Muscle of back (tissue), 11 donors: ENCODE measurements around the gene COL6A5. TPM values are rescaled to one million over a fixed set of nuclear protein-coding genes. Genes with fewer than 3 reads are reported as not detected.
"Not testable (repeated sequence)": the region's sequence is repeated elsewhere in the genome, so short reads cannot be mapped to it uniquely, and the experiment has no call there.

Experiments
- DNase-seq, 3 donors: peaks; one replicate each; pipeline versions ENCODE4 v3.0.0 to v3.0.0-alpha.2; 2013
- polyA plus RNA-seq, 10 donors: library from polyadenylated mRNA; unstranded; fragments of 120-200 nt; gene quantifications; one replicate each; pipeline ENCODE4 v1.2.1, GENCODE V29; 2013; ENCODE audit not compliant: insufficient read length in 10 of 10

COL6A5 gene
- polyA plus RNA-seq, 10 donors = 0.01 to 0.13 (median 0.05) TPM; not detected in 2

DNA sequence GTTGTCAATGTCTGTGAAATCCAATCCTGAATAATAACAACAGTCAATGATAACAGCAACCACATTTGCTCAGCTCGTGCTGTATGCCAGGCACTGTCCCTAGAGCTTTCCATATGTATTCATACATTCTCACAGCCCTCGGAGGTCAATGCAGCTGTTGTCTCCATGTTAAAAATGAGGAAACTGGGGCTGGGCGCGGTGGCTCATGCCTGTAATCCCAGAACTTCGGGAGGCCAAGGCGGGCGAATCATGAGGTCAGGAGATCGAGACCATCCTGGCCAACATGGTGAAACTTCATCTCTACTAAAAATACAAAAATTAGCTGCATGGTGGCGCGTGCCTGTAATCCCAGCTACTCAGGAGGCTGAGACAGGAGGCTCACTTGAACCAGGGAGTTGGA is 86.6 kb downstream of the COL6A5 start:
- DNase-seq = not testable (repeated sequence)

DNA sequence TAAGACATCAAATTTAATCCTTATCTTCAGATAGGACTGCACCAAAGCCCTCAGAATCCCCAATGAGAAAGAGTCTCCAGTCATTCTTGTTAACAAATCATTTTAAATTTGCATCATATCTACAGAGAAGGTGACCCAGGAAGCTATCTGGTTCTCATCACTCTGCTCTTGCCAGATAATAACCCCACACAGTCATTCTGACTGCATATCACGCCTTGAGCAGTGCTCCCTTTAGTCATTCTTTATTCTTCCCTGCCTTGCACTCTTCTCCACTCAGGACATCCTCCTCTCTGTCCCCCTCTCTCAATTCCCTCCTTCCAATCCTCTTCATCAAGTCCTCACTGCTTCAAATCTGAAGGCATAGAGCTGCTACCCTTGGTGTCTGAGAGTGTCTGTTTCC is 87.8 kb downstream of the COL6A5 start:
- no peak for DNase-seq

DNA sequence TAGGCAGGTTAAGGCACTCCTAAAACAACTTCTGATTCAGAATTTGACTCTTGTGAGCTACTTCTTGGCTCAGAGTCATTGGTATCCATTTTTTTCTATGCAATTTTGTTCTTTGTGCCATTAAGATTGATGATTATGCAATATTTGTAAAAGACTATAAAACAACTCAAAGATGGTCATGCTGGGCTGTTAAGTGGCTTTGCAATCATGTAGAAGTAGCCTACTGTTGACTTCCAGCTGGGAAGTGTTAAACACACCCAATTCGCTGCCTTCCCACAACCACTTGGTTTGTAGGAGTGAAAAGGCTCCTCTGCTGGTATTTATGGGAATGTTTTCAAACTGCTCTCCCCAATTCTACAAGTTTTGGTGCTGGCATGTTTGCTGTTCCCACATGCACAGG is 96.8 kb downstream of the COL6A5 start:
- DNase-seq = no peak

DNA sequence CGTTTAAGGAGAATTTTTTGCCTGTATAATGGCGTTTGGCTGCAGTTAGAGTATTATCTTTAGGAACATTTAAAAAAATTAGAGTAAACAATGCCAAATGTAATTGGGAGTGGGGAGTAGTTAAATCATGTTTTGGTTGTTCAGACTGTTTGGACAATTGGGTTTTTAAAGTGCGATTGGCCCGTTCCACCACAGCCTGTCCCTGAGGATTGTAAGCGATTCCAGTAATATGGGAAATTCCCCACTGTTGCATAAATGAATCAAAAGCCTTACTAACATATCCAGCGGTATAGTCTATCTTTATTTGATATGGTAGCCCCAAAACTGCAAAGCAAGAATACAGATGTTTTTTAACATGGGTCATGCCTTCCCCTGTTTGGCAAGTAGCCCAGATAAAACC is 101.4 kb downstream of the COL6A5 start:
- peak in 1 of 3 donors; percentile 41 for DNase-seq

DNA sequence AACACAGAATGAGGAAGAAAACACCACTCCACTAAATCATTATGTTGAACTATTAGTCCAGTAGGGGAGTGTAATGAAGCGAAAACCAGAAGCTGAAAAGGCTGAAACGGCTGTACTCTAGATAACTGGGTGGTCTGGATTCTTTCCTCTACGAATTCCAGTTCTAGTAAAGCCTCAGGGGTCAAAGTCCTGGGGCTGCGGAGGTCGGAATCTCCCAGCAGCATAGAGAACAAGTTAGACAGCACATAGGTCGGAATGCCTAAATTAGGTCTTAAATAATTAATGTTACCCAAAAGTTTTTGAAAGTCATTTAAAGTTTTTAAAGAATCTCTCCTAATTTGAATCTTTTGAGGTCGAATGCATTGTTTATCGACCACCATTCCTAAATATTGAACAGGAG is 102.7 kb downstream of the COL6A5 start:
- not testable (repeated sequence) for DNase-seq

DNA sequence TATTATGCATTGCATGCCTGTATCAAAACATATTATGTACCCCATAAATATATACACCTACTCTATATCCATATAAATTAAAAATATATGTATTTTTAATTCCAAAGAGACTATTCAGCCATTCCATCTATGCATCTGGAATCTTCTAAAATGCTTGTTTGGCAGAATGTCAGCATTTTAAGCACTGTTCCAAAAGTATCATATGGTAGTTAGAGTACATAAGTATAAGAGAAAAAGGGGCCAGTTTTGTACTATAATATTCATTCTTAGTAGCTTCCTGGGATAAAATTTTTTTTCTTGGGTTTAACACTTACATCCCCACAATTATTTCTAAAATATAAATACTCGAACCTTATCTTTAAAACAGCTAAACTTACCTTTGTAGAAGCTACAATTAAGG is 111.1 kb downstream of the COL6A5 start:
- DNase-seq = peak in 1 of 3 donors; percentile 55

DNA sequence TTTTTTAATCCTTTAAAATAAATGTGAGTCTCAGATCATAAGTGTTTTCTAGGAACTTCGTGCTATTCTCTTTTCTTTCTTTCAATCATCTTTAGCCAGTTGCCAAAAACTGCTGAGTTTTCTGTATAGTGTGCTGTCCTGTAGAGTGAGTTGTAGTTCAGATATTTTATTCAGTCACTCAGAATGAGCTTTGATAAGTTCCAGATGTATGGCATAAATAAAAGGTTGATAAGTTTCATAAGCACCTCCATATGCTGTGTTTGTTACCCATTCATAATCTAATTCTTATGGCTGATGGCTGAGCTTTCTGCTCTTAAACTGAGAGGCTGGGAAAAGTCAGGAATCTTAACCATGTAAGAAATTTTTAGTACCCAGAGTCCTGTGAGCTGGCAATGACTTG is 112.2 kb downstream of the COL6A5 start:
- peak in 1 of 3 donors; percentile 42 for DNase-seq

DNA sequence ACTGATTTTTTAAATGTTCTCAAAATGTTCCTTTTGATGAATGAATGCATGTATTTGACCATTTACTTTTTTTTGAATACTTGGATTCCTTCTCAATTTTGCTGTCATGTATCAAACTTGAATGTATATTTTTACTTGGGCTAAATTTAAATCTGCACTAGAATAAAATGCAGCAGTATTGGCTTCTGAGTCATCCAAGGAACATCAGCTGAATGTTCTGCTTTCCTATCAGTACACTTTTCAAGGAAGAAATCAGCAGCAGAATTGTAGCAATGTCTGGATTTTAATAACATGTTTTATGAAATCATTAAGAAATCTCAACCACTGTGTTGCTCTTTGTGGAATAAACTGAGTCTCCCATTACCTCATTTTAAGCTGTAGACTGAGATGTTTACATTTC is 114.5 kb downstream of the COL6A5 start:
- DNase-seq = no peak

DNA sequence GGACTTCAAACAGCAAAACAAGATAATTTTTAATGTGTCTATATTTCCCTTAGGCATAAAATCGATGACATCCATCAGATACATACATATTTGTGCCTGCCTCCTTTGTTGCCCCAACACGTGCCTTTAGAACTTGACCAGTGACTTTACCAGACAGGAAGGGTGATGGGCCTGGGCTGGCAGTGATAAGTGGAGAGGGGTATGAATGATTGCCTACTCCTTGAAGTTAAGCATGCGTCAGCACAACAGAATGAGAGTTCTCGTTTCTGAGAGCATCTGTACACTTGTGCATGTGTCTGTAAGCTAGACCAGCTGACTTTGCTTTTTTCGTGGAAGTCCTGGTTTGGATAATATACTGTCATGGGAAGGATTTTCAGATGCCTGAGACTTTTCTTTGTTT is 116.6 kb downstream of the COL6A5 start:
- no peak for DNase-seq

DNA sequence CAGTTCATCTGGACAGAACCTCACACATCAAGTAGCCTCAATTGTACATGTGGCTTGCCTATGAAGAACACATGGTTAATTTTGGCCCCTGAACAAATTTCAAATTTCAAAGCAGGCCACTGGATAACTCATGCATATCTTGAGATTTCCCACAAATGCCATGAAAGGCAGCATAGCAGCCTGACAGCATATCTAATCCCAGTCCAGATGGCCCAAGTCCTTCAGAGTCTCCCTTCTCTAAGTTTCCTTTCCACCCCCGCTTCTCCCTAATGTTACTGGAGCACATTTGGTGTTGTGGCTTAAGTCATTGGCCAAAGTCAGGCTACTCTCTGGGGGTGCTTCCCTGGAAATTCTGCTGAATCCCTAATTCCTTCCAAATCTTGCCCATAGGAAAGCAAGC is 117.7 kb downstream of the COL6A5 start:
- no peak for DNase-seq

DNA sequence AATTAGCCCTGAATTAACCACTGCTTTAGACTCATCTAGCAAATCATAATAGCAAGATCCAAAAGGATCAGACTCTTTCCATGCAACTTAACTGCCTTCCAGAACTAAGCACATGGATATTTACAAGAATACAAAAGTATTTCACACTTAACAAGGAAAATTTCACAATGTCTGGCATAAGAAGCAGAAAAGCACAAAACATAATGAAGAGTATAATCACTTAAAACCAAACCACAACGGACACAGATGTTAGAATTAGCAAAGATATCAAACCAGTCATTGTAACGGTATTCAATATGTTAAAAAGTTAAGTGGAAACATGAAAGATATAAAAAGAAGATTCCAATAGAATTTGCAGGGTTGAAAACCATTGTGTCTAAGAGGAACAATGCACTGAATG is 120.0 kb downstream of the COL6A5 start:
- no peak for DNase-seq

DNA sequence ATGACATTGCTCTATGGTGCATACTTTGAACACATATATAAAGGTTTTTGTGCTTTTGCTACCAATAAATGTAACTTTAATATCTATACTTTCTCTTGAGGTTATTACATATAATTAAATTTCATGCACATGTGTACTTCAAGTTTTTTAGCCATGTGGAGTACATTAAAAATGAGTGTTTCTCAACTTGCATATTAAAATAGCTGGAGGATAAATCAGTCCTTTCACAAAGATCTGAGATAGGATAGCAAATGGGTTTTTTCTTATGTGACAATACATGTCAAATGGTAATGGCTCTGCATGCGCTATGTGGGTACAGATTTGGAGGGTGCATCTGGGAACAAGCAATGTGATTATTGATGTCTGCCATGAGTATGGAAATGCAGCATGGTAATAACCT is 122.8 kb downstream of the COL6A5 start:
- no peak for DNase-seq

DNA sequence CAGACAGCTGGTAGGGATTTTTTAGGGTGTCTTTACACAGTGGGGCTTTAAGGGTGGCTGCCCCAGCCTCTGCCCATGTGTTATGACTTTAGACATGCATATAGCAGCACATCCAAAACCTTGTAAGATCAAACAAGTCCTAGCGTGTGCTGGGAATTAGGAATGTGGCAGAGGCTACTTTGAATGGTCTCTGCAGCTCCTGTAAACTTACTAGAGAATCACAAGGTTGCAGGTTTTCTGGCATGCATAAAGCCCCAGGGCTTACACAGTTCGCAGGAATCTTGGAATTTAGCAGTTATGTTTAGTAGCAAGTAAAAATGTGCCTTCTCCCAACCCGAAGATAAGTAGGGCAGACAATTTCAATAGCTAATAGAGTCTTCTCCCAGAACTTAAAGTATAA is 124.7 kb downstream of the COL6A5 start:
- peak in 1 of 3 donors; percentile 57 for DNase-seq

DNA sequence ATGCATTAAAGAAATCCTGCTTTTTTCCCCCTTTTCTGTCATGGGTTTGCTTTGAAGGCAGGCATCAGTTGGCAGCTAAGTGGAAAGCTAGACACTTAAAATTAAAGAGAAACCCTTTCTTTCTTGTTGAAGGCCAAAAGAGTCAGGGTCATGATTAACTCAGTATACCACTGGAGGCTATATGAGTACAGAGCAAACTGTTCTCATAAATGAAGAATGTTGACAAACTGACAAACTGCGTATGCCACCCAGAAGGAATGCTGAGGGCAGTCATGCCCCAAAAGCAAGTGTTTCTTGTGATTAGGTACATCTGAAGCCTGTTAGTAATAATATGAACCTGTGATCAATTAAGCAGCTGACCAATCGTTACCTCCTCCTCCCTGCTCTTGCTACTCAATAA is 127.9 kb downstream of the COL6A5 start:
- no peak for DNase-seq

DNA sequence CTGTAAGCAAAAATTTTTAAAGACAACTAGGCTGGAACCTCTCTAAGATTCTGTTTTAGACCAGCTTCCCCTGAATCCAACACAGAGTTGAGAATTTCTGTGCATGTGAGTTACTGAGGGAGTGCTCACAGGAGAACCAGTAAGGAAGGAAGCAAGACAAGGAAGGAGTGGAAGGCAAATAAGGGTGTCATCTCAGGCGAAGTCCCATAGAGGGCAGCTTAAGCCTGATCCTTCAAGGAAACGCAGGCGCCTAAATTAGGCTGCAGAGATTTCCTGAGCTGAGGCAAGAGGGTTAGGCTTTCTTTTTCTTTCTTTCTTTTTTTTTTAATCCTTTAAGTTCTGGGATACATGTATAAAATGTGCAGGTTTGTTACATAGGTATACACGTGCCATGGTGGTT is 135.3 kb downstream of the COL6A5 start:
- peak; percentile 54 to 88 (median 70) for DNase-seq

DNA sequence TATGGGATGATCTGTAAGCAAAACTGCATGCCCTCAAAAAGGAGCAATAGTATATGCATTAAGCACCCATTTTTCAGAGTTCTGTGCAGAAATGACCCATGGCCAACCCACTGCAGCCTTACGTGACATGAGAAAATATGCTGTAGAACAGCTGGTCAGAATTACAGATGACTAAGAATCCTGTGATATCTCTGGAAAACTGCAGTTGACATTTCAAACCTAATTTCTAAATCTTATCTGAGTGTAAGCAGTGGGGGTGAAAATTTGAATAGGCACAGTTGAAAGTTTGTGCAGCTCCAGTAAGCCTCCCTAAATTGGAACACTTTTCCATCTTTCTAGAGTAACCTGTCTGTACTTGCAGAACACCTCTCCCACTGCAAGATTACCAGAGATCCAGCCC is 142.8 kb downstream of the COL6A5 start:
- DNase-seq = no peak

DNA sequence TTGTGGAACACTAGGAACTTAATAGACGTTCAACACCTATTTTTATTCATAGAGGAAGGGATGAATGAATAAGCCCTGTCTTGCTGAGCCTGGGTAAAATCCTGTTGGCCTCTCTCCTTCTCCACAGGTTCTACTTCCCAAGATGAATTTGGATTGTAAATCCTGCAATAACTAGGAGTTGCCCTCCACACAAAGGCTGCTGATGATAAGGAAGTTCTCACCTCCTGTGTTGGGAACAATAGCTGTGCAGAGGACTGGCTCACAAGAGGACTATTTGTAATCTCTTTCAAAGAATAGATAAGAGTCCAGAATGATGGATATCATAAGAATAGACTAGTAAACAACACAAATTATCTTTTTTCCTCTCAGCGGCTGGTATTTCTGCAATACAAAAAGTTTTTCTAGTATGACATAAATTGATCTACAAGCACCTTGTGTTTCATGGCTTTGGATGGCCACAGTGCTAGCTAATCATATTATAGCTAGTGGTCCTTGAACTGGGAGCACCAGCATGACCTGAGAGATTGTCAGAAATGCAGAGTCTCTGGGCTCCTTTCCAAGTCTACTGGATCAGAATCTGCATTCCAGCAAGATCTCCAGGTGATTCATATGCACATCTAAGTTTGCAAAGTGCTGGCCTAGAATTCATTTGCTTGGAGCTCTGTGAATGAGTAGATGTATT is 143.4 kb downstream of the COL6A5 start:
- DNase-seq = no peak

DNA sequence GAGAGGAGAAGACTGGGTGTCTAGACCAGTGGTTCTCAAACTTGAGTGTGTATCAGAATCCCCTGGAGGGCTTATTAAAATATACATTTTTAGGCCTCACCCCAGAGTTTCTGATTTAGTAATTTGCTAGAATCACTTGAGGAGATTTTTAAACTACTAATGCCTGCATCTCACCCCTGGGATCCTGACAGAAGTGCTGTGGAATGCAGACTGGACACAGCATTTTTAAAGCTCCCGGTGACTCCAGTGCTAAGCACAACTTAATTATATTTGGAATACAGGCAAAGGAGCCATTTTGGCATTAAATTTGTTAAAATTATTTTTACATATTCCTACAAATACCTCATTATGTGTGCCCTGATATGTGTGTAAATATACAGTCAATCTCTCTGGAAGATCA is 144.8 kb downstream of the COL6A5 start:
- peak in 2 of 3 donors; percentile 37 to 61 for DNase-seq

DNA sequence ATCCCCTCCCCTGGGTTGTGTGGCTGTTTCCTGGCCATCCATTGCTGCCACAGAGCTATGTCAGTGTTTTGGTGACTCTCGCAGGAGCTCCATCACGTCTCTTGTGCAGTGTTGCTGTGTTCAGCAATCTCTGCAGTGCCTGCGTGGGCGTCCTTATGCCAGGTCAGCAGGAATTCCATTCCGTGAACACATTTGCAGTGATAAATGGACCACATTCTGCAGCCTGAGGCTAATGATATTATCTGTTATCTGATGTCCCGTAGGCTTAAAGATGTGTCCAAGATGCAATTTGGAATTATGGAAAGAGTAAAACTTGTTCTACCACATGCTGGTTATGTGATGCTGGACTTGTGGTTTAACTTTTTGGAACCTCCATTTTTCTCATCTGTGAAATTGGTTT is 146.0 kb downstream of the COL6A5 start:
- no peak for DNase-seq

DNA sequence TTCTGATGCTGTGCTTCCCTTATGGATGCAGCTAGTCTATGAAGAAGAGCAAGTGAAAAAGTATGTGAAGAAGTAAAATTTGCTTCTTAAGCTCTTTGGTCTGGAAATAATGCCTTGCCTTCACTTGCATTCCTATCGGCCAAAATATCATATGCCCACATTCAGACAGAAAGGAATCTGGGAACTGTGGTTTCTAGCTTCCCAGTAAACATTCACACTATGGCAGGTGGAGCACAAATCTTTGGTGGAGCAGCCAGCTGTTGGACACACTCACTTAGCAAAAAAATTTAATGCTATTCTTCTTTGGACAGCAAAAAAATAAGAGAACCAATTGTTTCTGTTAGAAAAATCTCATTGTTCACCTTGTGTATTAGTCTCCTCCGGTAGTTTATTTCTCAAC is 159.2 kb downstream of the COL6A5 start:
- no peak for DNase-seq

DNA sequence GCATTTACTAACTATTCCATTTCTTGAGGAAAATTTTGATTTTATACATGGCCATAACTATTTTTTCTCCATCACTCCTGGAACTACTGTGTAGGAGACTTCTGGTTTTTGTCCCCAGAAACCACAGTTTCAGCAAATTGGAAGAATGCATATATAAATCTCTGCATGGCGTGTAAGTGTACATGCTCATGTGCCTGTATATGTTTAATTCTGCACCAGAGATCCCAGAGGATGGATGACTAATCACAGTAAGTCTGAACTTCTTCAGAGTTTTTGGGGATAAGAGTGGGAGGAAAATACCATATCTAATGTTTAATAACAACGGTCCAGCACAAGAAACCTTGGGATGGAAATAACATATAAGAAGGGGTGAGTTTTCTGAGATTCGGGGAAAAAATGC is 160.6 kb downstream of the COL6A5 start:
- DNase-seq = peak in 1 of 3 donors; percentile 61

DNA sequence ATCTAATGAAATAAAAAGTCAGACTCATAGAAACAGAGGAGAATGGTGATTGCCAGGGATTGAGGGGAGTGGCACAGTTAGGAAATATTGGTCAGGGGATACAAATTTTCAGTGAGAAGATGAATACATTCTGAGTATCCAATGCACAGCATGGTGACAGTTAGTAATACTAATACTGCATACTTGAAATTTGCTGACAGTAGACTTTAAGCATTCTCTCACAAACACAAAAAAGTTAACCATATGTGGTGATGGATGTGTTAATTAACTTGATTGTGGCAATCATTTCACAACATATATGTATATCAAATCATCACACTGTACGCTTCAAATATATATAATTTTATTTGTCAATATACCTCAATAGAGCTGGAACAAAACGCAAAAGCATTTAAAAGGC is 162.3 kb downstream of the COL6A5 start:
- DNase-seq = no peak

DNA sequence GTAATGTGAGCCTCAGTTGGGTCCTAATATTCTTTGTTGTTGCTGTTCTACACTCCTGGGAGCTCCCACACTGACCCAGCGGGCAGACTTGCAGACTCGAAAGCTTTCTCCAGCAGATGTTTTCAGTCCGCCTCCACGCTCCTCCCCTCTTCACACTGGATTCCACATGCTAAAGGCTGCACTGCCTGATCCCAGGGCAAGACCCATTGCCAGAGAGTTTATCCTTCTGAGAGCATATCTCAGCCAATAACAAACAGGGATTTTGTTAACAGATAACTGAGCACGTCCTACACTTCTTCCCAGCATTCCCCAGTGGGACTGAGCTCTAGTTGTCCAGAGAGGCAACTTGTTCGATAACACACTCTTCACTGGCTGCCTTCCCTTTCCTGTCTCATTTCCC is 163.5 kb downstream of the COL6A5 start:
- peak; percentile 67 to 91 (median 72) for DNase-seq

DNA sequence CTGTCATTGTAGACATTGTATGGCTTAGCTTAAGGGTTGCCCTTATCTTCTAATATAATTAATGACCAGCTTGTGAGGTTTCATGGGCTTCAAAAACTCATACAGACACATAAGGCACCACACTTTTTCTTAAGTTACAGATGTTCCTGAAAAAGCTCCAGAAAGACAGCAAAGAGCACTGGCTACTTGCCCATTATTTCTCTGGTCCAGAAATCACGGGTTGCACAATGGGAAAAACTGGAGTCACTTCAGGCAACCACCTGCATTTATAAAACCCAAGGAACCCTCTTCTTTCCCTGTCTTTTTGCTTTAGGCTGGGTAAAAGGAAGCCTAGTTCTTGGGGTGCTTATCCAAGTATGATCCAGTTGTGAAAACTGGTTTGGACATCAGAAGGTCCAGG is 169.2 kb downstream of the COL6A5 start:
- DNase-seq = peak in 2 of 3 donors; percentile 60 to 80
